Esophagus muscularis mucosa (tissue), 3 donors: ENCODE results near the gene C1QTNF5.

Source experiments
- CTCF ChIP-seq, 3 experiments: fragments of 200-600 bp in 2 of 3; fragments of 450-650 bp in 1 of 3; sonication (generic) in 2 of 3; IDR thresholded peaks; one replicate each; pipeline ENCODE4 v1.5.1; 2017 to 2019; ENCODE audit warnings: antibody characterized with exemption in 3 of 3, mild to moderate bottlenecking in 2 of 3, moderate library complexity in 1 of 3
- POLR2AphosphoS5 ChIP-seq, 2 donors: sonication (generic); formaldehyde crosslinking; IDR thresholded peaks; one replicate each; pipeline ENCODE4 v1.6.1; 2017; ENCODE audit warnings: antibody characterized with exemption in 2 of 2

- TF ChIP-seq POLR2AphosphoS5 (IDR thresholded peaks at IDR 0.05): peak in 1 of 2 donors; percentile 42
- no peak for TF ChIP-seq CTCF (IDR thresholded peaks at IDR 0.05)
Observed at GRCh38 chr11:119352857-119353260, 12.2 kb upstream of the C1QTNF5 start.
